ENCODE measurements around the gene KANK2. TPM values are rescaled to one million over a fixed set of nuclear protein-coding genes. Genes with fewer than 3 reads are reported as not detected.
"Not testable (repeated sequence)": the region's sequence is repeated elsewhere in the genome, so short reads cannot be mapped to it uniquely, and the experiment has no call there.

KANK2 gene
- total RNA-seq, 1 donor from 2014 or later = 317 TPM

GRCh38 chr19:11141937-11142527, 55.3 kb downstream of the KANK2 start:
- no peak for DNase-seq (ENCODE audit: low read depth)

GRCh38 chr19:11140896-11141295, 56.4 kb downstream of the KANK2 start:
- no peak for DNase-seq (ENCODE audit: low read depth)

GRCh38 chr19:11140023-11140538, 57.3 kb downstream of the KANK2 start:
- DNase-seq (ENCODE audit: low read depth) = not testable (repeated sequence)

- DNase-seq (ENCODE audit: low read depth) = peak; percentile 97
These were observed 58.6 kb downstream of the KANK2 start for GRCh38 chr19:11138601-11139300.

GRCh38 chr19:11137542-11138384, 59.6 kb downstream of the KANK2 start:
- peak; percentile 90 for DNase-seq (ENCODE audit: low read depth)

GRCh38 chr19:11136400-11137101, 60.8 kb downstream of the KANK2 start:
- peak; percentile 30 for DNase-seq (ENCODE audit: low read depth)

GRCh38 chr19:11131471-11131870, 65.9 kb downstream of the KANK2 start:
- DNase-seq (ENCODE audit: low read depth) = no peak

- DNase-seq (ENCODE audit: low read depth) = peak; percentile 79
These were observed 66.4 kb downstream of the KANK2 start for GRCh38 chr19:11130824-11131455.

GRCh38 chr19:11127905-11128304, 69.4 kb downstream of the KANK2 start:
- DNase-seq (ENCODE audit: low read depth) = no peak

GRCh38 chr19:11125994-11126685, 71.2 kb downstream of the KANK2 start:
- DNase-seq (ENCODE audit: low read depth) = peak; percentile 79

- DNase-seq (ENCODE audit: low read depth) = not testable (repeated sequence)
These were observed 73.2 kb downstream of the KANK2 start for GRCh38 chr19:11124157-11124556.

- DNase-seq (ENCODE audit: low read depth) = no peak
These were observed 74.2 kb downstream of the KANK2 start for GRCh38 chr19:11123114-11123513.

GRCh38 chr19:11121963-11122362, 75.4 kb downstream of the KANK2 start:
- DNase-seq (ENCODE audit: low read depth) = not testable (repeated sequence)

GRCh38 chr19:11116507-11116906, 80.8 kb downstream of the KANK2 start:
- no peak for DNase-seq (ENCODE audit: low read depth)

- no peak for DNase-seq (ENCODE audit: low read depth)
These were observed 81.4 kb downstream of the KANK2 start for GRCh38 chr19:11115895-11116446.

GRCh38 chr19:11115042-11115441, 82.3 kb downstream of the KANK2 start:
- no peak for DNase-seq (ENCODE audit: low read depth)

Data from myocyte (in vitro differentiated cells).